Measurements from ENCODE around the gene SERPINB3. TPM values are rescaled to one million over a fixed set of nuclear protein-coding genes. Genes with fewer than 3 reads are reported as not detected.
"Not testable (repeated sequence)": the region's sequence is repeated elsewhere in the genome, so short reads cannot be mapped to it uniquely, and the experiment has no call there.

The SERPINB3 gene
- total RNA-seq, 1 donor from 2014 or later = not detected

- intact Hi-C loops (cut with micrococcal nuclease) = no loop called here
Measured at GRCh38 chr18:63648241-63648640, 13.5 kb downstream of the SERPINB3 start.

GRCh38 chr18:63646936-63647335, 14.8 kb downstream of the SERPINB3 start:
- intact Hi-C loops (cut with micrococcal nuclease) = no loop called here

DNA sequence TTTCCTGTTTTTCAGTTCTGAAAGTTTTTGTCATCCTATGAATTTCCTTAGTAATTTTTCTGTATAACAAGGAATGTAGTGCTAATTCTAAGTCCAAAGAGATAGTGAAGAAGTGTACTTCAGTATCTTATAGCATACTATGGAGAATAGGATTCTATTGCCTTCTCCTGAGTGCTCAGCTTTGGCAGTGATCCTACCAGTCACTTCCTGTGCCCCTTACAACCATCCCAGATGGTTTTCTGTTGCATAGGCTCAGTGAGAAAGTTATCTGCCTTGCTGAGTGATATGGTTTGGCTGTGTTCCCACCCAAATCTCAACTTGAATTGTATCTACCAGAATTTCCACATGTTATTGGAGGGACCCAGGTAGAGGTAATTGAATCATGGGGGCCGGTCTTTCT, 17.0 kb downstream of the SERPINB3 start:
- intact Hi-C loops (cut with micrococcal nuclease) = not testable (repeated sequence)

DNA sequence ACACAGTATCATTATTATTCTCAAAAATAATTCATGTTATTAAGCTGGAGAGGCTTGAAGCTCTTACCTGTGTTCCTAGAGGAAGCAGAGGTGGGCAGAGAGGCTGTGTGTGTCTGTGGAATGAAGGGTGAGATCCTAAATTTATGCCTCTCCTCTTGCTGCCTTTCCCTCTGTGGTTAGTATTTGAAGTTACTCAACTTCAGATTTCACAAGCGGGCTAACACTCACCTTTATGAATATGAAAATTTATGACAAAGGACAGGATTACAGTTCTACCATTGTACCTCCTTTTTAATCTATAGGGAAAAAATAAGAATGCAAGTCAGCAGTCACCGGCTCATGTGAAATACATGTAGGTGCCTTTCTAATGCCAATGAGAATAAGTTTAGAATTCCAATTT, 17.6 kb downstream of the SERPINB3 start, which contains the start of gene SERPINB4:
TSS of gene SERPINB4 (minus strand) at position 115 of the 400 bp plus-strand sequence. CDS start 679 bp downstream, outside the sequence.
- intact Hi-C loops (cut with micrococcal nuclease) = not testable (repeated sequence)

- intact Hi-C loops (cut with micrococcal nuclease) = not testable (repeated sequence)
Measured at GRCh38 chr18:63642668-63643356, 18.9 kb downstream of the SERPINB3 start.

DNA sequence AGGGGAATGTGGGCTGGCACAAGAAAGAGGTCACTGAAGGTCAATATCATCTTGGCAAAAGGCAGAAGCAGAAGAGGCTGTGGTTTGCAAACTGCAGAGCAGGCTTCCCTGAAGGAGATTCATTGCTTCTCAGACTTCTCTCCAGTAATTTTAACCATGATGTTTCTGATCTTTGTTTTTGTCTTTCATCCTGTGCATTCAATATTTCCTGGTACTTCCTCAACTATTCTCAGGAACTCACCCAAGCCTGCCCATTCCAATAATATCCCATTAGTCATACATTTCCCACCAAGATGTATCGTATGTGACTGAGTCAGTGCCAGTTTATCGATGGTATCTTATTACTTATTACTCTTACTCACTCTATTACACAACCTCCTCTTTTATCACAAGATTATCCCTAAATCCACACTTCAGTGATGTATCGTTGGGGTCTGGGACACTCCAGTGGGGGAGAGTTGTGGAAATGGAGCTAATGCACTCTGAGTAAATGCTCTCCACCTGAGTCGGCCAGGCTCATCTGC, 20.5 kb downstream of the SERPINB3 start:
- intact Hi-C loops (cut with micrococcal nuclease) = not testable (repeated sequence)

DNA sequence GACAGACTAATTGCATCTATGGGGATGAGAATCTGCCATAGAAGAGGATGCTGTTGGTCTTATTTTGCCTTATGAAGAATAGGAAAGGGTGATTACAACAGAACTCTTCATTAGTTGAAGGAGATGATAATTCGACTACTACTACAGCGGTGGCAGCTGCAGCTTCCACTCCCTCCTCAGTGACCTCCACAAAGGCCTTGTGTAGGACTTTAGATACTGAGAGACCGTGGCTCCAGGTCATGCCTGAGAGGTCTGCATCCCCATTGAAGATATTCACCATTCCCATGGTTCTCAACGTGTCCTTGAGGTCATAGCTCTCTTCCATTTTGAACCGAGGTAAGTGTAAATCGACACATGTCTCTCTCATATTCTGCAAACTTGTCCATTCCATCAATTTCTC, 24.0 kb downstream of the SERPINB3 start:
- intact Hi-C loops (cut with micrococcal nuclease) = no loop called here

- intact Hi-C loops (cut with micrococcal nuclease) = no loop called here
Measured at GRCh38 chr18:63627819-63628218, 33.9 kb downstream of the SERPINB3 start.

DNA sequence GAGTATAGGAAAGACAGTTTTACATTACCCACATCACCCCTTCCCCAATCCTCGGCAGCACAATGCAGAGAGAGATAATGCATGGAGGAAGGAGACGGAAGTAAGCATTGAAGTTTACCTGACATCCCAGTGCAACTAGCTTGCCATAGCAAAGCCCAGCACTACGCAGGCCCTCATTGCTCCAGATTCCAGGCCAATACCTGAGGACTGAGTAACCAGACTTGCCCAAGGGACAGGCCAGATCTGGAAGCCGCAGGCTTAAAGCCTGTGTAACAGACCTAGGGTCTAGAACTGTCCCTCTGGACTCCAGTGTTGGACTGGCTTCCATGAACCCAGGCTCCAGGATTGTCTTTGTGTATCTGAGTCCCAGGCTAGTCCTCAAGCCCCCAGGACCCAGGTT, 35.3 kb downstream of the SERPINB3 start:
- intact Hi-C loops (cut with micrococcal nuclease) = no loop called here

GRCh38 chr18:63624863-63625262, 36.8 kb downstream of the SERPINB3 start:
- intact Hi-C loops (cut with micrococcal nuclease) = no loop called here

DNA sequence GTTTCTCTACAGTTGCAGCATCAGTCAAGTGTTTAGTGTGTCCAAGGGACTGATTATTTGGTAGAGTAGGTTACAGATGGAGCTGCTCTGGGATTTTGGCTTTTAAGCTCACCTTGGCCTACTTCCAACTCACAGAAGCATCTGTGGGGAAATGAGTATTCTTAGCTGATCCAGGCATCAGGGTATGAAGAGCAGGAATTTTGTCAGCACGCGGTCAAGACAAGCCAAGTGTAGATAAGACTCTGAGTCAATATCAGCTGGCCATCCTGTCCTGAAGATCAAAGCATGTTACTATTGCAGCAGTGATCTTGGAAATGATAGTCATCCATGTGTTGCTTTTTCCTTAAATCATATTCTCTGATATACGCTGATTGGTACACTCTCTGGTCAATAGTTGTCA, 42.0 kb downstream of the SERPINB3 start:
- intact Hi-C loops (cut with micrococcal nuclease) = no loop called here

- intact Hi-C loops (cut with micrococcal nuclease) = no loop called here
Measured at GRCh38 chr18:63617915-63618234, 43.8 kb downstream of the SERPINB3 start.

- intact Hi-C loops (cut with micrococcal nuclease) = no loop called here
Measured at GRCh38 chr18:63617049-63617914, 44.4 kb downstream of the SERPINB3 start.

- intact Hi-C loops (cut with micrococcal nuclease) = no loop called here
Measured at GRCh38 chr18:63613420-63613819, 48.3 kb downstream of the SERPINB3 start.

DNA sequence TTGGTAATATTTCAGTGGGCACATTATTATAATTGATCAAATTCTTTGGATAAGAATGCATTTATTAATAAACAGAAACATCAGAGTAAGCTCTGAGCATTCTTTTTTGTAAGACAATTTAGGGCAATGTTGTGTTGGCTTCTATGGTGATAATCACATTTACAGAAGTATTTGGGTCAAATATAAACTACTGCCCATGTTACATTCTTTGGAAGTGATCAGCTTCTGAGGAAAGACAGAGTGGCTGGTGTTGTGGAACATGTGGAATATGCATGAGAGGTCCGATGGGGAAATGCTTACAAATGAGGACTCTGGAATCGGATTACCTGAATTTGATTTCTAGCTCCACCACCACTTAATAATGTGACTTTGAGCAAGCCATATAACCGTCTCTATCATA, 55.2 kb downstream of the SERPINB3 start:
- intact Hi-C loops (cut with micrococcal nuclease) = no loop called here

Other genes with a start within 250 kb of the SERPINB3 start
- 86.6 and 87.4 TPM in 2 replicates for gene VPS4B, start 239.4 kb downstream of the SERPINB3 start, total RNA-seq
- gene SERPINB5, start 184.9 kb downstream of the SERPINB3 start, total RNA-seq = not detected in 2 replicates
- gene SERPINB12, start 119.5 kb downstream of the SERPINB3 start, total RNA-seq = not detected in 2 replicates
- not detected in 2 replicates for gene SERPINB13, start 74.5 kb downstream of the SERPINB3 start, total RNA-seq
- gene SERPINB4, start 17.6 kb downstream of the SERPINB3 start, total RNA-seq = not detected in 2 replicates
- gene SERPINB11, start 41.1 kb upstream of the SERPINB3 start, total RNA-seq = not detected in 2 replicates
- not detected in 2 replicates for gene SERPINB7, start 113.5 kb upstream of the SERPINB3 start, total RNA-seq
- gene SERPINB2, start 225.8 kb upstream of the SERPINB3 start, total RNA-seq = not detected in 2 replicates
- gene SERPINB10, start 246.1 kb upstream of the SERPINB3 start, total RNA-seq = not detected in 2 replicates